Endometrial microvascular endothelial cells (primary cell): ENCODE results near the gene BCL11A. TPM values are rescaled to one million over a fixed set of nuclear protein-coding genes. Genes with fewer than 3 reads are reported as not detected.

ENCODE experiments used
- in situ Hi-C: cut with HindIII; loops from 2 replicates; pipeline ENCODE4 v1.10.0; 2017; ENCODE audit warnings: low sequenced_read_pairs, low pct_unique_long_range_greater_than_20kb; ENCODE audit errors: inconsistent ontology term
- total RNA-seq: library from RNA; depleted of rRNA; stranded (reverse); fragments of >200 nt; gene quantifications from one replicate; pipeline ENCODE4 v1.2.3, GENCODE V29; 2015; ENCODE audit errors: inconsistent ontology term

BCL11A gene
- total RNA-seq, 1 donor from 2014 or later = not detected

DNA sequence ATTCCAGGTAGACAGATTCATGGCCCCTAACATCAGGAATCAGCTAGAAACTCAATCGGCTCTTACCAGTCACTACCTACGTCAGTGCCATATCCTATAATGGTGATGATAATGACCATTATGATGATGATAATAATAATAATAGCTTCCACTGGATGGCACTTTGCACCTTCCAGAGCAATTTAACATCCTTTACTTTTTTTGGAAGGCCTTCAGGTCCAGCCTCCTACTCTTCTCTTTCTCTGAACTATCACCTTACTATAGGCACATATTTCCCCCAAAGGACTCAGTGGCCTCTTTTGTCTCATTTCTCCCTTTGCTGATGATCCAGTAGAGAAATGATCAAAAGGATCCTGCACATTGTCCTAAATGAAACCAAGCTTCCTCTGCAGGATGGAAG, 56.0 kb downstream of the BCL11A start:
- in situ Hi-C loops = no loop called here

DNA sequence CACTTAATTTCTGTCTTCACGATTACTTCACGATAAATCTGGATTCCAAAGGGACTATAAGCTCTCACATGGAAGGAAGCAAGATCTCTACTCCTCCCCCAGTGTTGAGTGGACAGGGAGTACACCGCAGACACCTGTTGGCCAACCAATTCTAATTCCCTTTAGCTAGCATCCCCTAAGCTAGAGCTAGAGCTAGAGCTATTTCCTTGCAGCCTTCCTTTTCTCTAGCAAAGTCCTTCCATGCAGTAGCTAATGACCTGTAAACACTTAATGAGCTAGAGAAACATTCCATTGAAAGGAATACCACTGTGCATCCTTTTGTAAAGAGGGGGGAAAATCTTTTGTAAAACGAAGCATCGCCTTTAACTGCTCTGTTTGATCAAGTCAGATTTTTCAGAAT, 56.5 kb downstream of the BCL11A start:
- in situ Hi-C loops = no loop called here

- in situ Hi-C loops = no loop called here
Measured at GRCh38 chr2:60496475-60496874, 57.0 kb downstream of the BCL11A start.

DNA sequence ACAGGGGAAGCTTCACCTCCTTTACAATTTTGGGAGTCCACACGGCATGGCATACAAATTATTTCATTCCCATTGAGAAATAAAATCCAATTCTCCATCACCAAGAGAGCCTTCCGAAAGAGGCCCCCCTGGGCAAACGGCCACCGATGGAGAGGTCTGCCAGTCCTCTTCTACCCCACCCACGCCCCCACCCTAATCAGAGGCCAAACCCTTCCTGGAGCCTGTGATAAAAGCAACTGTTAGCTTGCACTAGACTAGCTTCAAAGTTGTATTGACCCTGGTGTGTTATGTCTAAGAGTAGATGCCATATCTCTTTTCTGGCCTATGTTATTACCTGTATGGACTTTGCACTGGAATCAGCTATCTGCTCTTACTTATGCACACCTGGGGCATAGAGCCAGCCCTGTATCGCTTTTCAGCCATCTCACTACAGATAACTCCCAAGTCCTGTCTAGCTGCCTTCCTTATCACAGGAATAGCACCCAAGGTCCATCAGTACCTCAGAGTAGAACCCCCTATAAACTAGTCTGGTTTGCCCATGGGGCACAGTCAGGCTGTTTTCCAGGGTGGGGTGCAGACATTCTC, 58.3 kb downstream of the BCL11A start:
- in situ Hi-C loops = no loop called here

- in situ Hi-C loops = no loop called here
Measured at GRCh38 chr2:60493804-60494387, 59.6 kb downstream of the BCL11A start.

GRCh38 chr2:60492548-60492947, 60.9 kb downstream of the BCL11A start:
- in situ Hi-C loops = no loop called here

GRCh38 chr2:60490848-60491247, 62.6 kb downstream of the BCL11A start:
- in situ Hi-C loops = no loop called here

- in situ Hi-C loops = no loop called here
Measured at GRCh38 chr2:60490441-60490840, 63.0 kb downstream of the BCL11A start.

DNA sequence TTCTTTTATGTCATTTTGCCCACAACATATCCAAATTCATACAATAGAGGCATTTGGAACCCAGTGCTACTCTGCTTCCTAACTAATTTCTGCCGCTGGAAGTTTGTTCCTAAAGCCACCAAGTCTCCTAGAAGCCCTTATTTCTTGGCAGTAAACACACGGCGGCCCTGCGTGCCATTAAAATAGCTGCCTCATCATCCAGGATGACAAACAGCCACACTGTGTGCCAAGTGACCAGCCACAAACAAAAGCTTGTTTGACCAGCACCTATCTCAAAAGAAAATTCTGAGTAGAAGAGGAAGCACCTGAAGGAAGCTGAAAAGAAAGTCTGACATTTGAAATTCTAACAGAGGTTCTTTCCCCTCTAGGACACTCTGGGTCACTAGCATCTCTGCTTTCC, 64.2 kb downstream of the BCL11A start:
- in situ Hi-C loops = no loop called here

GRCh38 chr2:60488291-60488690, 65.2 kb downstream of the BCL11A start:
- in situ Hi-C loops = no loop called here

- in situ Hi-C loops = no loop called here
Measured at GRCh38 chr2:60487174-60487573, 66.3 kb downstream of the BCL11A start.

- in situ Hi-C loops = no loop called here
Measured at GRCh38 chr2:60486551-60486950, 66.9 kb downstream of the BCL11A start.

- in situ Hi-C loops = no loop called here
Measured at GRCh38 chr2:60486067-60486466, 67.4 kb downstream of the BCL11A start.

- in situ Hi-C loops = no loop called here
Measured at GRCh38 chr2:60485550-60485949, 67.9 kb downstream of the BCL11A start.

DNA sequence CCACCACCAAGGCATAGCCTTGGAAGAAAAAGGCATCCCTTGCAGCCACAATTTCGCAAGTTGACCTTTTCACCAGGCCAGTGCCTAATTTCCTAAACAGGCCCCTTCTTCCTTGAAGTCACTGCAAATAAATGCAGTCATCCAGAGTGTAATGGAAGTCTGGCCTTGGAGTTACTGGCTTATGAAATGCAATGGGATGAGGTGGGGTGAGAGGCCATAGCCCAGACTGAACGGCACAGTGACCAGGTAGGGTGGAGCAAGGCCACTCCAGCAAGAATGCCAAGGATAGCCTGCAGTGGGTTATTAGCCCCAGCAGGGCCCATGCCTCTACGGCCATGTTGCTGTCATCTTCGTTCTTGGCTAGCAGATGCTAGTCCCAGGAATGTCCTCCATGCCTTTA, 68.4 kb downstream of the BCL11A start:
- in situ Hi-C loops = no loop called here

DNA sequence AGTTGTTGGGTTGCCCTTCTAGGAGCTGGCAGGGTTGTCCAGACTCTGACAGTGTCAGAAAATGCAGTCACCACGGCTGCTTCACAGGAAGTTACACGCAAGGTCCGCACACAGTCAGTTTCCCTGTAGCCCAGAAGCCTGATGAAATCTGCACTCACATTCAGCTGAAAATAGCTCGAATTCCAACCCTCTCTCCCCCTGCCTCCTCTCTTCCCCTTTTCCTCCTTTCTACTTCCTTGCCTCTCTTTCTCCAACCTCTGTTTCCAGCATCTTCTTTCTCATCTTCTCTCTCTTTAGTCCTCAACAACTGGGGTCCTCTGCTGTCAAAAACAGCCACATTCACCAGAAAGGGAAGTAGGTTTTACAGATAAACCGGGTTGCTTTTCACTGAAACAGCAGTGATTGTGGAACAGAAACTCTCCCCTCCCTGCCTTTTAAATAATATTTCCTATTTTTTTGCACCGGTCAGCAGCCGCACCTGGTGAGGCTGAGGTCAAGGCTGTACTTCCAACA, 69.3 kb downstream of the BCL11A start:
- in situ Hi-C loops = no loop called here

GRCh38 chr2:60483401-60483800, 70.1 kb downstream of the BCL11A start:
- in situ Hi-C loops = no loop called here

- in situ Hi-C loops = no loop called here
Measured at GRCh38 chr2:60482222-60482621, 71.2 kb downstream of the BCL11A start.

DNA sequence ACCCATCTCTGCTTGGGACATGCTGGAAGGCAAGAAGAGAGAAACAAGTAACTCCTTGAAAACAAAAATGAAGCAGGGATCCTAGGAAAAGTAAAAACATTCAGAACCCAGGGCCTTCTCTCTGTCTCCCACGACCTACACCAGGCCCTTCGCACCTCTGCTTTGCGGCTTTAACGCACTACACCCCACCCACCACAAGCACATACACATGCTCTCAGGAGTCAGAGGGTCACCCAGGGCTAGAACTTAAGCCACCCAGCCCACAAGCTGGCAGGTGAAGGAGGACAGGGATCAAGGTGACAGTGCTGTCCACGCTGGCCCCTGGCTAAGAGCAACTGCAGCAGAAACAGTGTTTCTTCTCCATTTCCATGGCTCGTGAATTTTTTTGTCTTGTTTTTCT, 72.2 kb downstream of the BCL11A start:
- in situ Hi-C loops = no loop called here

GRCh38 chr2:60480089-60480773, 73.2 kb downstream of the BCL11A start:
- in situ Hi-C loops = no loop called here
